Thyroid gland (tissue), 4 donors: ENCODE measurements around the gene EDNRB. TPM values are rescaled to one million over a fixed set of nuclear protein-coding genes. Genes with fewer than 3 reads are reported as not detected.

Experiments
- DNase-seq, 2 donors: peaks; one replicate each; pipeline ENCODE4 v3.0.0-alpha.2; 2019
- H3K27ac ChIP-seq, 3 donors: fragments of 200-600 bp; sonication (generic); 1 replicate in 2 of 3; 2 replicates in 1 of 3; pipeline ENCODE4 v1.5.1; 2016 to 2019; ENCODE audit warnings: mild to moderate bottlenecking in 1 of 3, moderate library complexity in 1 of 3
- H3K27me3 ChIP-seq: fragments of 200-600 bp; sonication (generic); one replicate; pipeline ENCODE4 v1.5.1; 2019
- H3K36me3 ChIP-seq, 2 donors: fragments of 200-600 bp; sonication (generic); one replicate each; pipeline ENCODE4 v1.5.1; 2016 to 2019
- H3K4me1 ChIP-seq, 2 donors: fragments of 200-600 bp; sonication (generic); one replicate each; pipeline ENCODE4 v1.5.1; 2017 to 2019
- H3K4me3 ChIP-seq, 3 donors: fragments of 200-600 bp; sonication (generic); replicated peaks in 1 of 3; 1 replicate in 2 of 3; 2 replicates in 1 of 3; pipeline ENCODE4 v1.5.1; 2016; ENCODE audit warnings: mild to moderate bottlenecking in 1 of 3
- H3K9me3 ChIP-seq: fragments of 200-600 bp; sonication (generic); one replicate; pipeline ENCODE4 v1.5.1; 2017
- POLR2A ChIP-seq, 2 donors: fragments of 450-650 bp; IDR thresholded peaks; one replicate each; pipeline ENCODE4 v1.6.1; 2017; ENCODE audit warnings: antibody characterized with exemption in 2 of 2, mild to moderate bottlenecking in 2 of 2, moderate library complexity in 1 of 2
- WGBS, 2 donors: methylation state at CpG; one replicate each; pipeline ENCODE4 v1.1.5; 2017; 5-methylcytosine and 5-hydroxymethylcytosine counted together
- intact Hi-C: fragments of 100-400 bp; cut with DNase I; formaldehyde crosslinking; loops from one replicate; pipeline ENCODE4 v1.15.1; 2023
- total RNA-seq, 4 donors: library from RNA; depleted of rRNA; stranded (reverse); fragments of >200 nt; gene quantifications; one replicate each; pipeline ENCODE4 v1.2.3, GENCODE V29; 2016
- TF ChIP-seq, protein P1 (sequence below), 6 experiments: fragments of 200-600 bp in 3 of 6; fragments of 450-650 bp in 3 of 6; sonication (generic) in 3 of 6; IDR thresholded peaks; one replicate each; pipeline ENCODE4 v1.5.1; 2016 to 2019; ENCODE audit warnings: antibody characterized with exemption in 6 of 6, mild to moderate bottlenecking in 2 of 6, inconsistent platforms in 1 of 6, moderate library complexity in 1 of 6

EDNRB gene
- total RNA-seq, 4 donors from 2014 or later = 29.3 to 109 (median 60.3) TPM

GRCh38 chr13:77916488-77916887, 2.1 kb downstream of the EDNRB start:
- Histone ChIP-seq H3K27ac (peak overlapping the region in 2 of 3 donors; percentile 17 to 84), H3K4me3 (peak overlapping the region in 1 of 3 donors; percentile 48), H3K4me1 (peaks cover 2 to 9% of the 10 kb centered on the region in 2 donors), H3K27me3 (no peaks in the 10 kb centered on the region), H3K36me3 (no peaks in the 10 kb centered on the region), H3K9me3 (no peaks in the 10 kb centered on the region)
- no peak for DNase-seq
- TF ChIP-seq POLR2A (IDR thresholded peaks at IDR 0.05) = no peak
- TF ChIP-seq, protein P1, sequence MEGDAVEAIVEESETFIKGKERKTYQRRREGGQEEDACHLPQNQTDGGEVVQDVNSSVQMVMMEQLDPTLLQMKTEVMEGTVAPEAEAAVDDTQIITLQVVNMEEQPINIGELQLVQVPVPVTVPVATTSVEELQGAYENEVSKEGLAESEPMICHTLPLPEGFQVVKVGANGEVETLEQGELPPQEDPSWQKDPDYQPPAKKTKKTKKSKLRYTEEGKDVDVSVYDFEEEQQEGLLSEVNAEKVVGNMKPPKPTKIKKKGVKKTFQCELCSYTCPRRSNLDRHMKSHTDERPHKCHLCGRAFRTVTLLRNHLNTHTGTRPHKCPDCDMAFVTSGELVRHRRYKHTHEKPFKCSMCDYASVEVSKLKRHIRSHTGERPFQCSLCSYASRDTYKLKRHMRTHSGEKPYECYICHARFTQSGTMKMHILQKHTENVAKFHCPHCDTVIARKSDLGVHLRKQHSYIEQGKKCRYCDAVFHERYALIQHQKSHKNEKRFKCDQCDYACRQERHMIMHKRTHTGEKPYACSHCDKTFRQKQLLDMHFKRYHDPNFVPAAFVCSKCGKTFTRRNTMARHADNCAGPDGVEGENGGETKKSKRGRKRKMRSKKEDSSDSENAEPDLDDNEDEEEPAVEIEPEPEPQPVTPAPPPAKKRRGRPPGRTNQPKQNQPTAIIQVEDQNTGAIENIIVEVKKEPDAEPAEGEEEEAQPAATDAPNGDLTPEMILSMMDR (IDR thresholded peaks at IDR 0.05) = no peak
- 70 to 76% methylated on average over 4 of the region's 4 CpGs for WGBS, 2 donors
- intact Hi-C loops = no loop called here

- Histone ChIP-seq H3K4me3 (peak overlapping the region in 1 of 3 donors; percentile 7), H3K4me1 (peaks cover 2 to 9% of the 10 kb centered on the region in 2 donors), H3K27ac (peak overlapping the region in 2 of 3 donors; percentile 9 to 84), H3K36me3 (no peaks in the 10 kb centered on the region), H3K27me3 (no peaks in the 10 kb centered on the region), H3K9me3 (no peaks in the 10 kb centered on the region)
- 87% methylated on average over 1 of the region's 1 CpG for WGBS, 2 donors
- DNase-seq = no peak
- TF ChIP-seq POLR2A (IDR thresholded peaks at IDR 0.05) = no peak
- TF ChIP-seq, protein P1 (IDR thresholded peaks at IDR 0.05) = no peak
- intact Hi-C loops = no loop called here
These were observed 2.9 kb downstream of the EDNRB start for GRCh38 chr13:77915686-77916085.

DNA sequence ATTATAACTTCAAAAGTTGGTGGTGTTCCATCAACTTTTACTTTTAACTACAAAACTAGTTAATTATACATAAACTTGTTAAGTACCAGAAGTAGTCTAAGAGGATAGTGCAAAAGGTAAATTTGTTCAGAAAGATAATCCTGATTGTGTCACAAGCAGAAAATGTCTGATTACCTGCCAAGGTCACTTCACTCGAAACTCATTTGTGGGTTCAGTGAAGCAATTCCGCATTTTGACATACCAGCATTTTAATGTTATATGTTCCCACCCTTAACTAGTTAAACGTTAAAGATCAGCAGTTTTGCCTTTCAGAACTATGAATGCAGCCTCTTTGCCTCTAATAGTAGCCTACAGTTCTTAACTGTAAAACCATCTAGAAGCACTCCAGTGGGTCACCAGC, 5.6 kb downstream of the EDNRB start:
- peaks cover 0 to 1% of the 10 kb centered on the region in 2 donors for H3K4me1 ChIP-seq
- no peak overlapping the region for H3K4me3 ChIP-seq
- WGBS, 2 donors = 31 to 48% methylated on average over 3 of the region's 3 CpGs
- no peaks in the 10 kb centered on the region for H3K27me3 ChIP-seq
- H3K9me3 ChIP-seq = no peaks in the 10 kb centered on the region
- peak overlapping the region in 1 of 3 donors; percentile 15 for H3K27ac ChIP-seq
- intact Hi-C loops = no loop called here
- H3K36me3 ChIP-seq = no peaks in the 10 kb centered on the region
- no peak for DNase-seq
- TF ChIP-seq, protein P1 (IDR thresholded peaks at IDR 0.05) = no peak
- no peak for TF ChIP-seq POLR2A (IDR thresholded peaks at IDR 0.05)

GRCh38 chr13:77911751-77912150, 6.9 kb downstream of the EDNRB start:
- Histone ChIP-seq H3K27me3 (no peaks in the 10 kb centered on the region), H3K4me3 (no peak overlapping the region), H3K4me1 (no peaks in the 10 kb centered on the region), H3K9me3 (no peaks in the 10 kb centered on the region), H3K27ac (peak overlapping the region in 1 of 3 donors; percentile 22), H3K36me3 (no peaks in the 10 kb centered on the region)
- DNase-seq = no peak
- WGBS, 2 donors = 87 to 91% methylated on average over 1 of the region's 1 CpG
- intact Hi-C loops = no loop called here
- no peak for TF ChIP-seq POLR2A (IDR thresholded peaks at IDR 0.05)
- TF ChIP-seq, protein P1 (IDR thresholded peaks at IDR 0.05) = no peak

DNA sequence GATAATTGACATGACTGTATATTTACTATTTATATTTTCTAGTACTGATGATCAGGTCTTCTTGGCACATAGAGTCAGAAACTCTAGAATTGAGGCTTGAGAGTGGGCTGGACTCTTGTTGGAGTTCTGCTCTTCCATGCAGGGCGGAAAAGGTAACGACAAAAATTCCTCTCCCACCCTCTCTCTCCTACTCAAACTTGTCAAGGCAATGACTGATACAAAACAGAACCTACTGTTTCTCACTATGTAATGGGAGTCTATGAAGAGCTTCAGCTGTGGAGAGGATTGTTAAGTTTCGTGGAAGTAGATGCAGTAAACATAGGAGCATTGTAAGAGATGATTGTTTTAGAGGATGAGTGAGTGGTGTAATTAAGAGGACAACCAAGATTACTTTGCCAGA, 8.8 kb downstream of the EDNRB start:
- Histone ChIP-seq H3K4me1 (no peaks in the 10 kb centered on the region), H3K27ac (no peak overlapping the region), H3K27me3 (no peaks in the 10 kb centered on the region), H3K36me3 (no peaks in the 10 kb centered on the region), H3K9me3 (no peaks in the 10 kb centered on the region), H3K4me3 (no peak overlapping the region)
- TF ChIP-seq POLR2A (IDR thresholded peaks at IDR 0.05) = no peak
- TF ChIP-seq, protein P1 (IDR thresholded peaks at IDR 0.05) = no peak
- no peak for DNase-seq
- intact Hi-C loops = no loop called here
- WGBS, 2 donors = 84 to 85% methylated on average over 3 of the region's 3 CpGs
